ENCODE measurements around the gene IL13RA2.
A peak's percentile ranks its signal among the peaks of the same experiment; 100 is the strongest.

The IL13RA2 gene

GRCh38 chrX:114997779-114998178, 19.6 kb downstream of the IL13RA2 start:
- DNase-seq (ENCODE audit: low read depth) = no peak

- DNase-seq (ENCODE audit: low read depth) = peak; percentile 40
Measured at GRCh38 chrX:114985967-114986592, 31.3 kb downstream of the IL13RA2 start.

GRCh38 chrX:114976292-114976691, 41.1 kb downstream of the IL13RA2 start:
- peak; percentile 22 for DNase-seq (ENCODE audit: low read depth)

- DNase-seq (ENCODE audit: low read depth) = no peak
Measured at GRCh38 chrX:114973013-114973412, 44.4 kb downstream of the IL13RA2 start.

GRCh38 chrX:114970806-114971205, 46.6 kb downstream of the IL13RA2 start:
- peak; percentile 9 for DNase-seq (ENCODE audit: low read depth)

- DNase-seq (ENCODE audit: low read depth) = no peak
Measured at GRCh38 chrX:114964374-114964773, 53.0 kb downstream of the IL13RA2 start.

- no peak for DNase-seq (ENCODE audit: low read depth)
Measured at GRCh38 chrX:114962209-114962608, 55.2 kb downstream of the IL13RA2 start.

GRCh38 chrX:114959729-114960128, 57.7 kb downstream of the IL13RA2 start:
- DNase-seq (ENCODE audit: low read depth) = peak; percentile 20

Measured in amniotic epithelial cell (primary cell).